Measurements from ENCODE around the gene SMIM5. TPM values are rescaled to one million over a fixed set of nuclear protein-coding genes. Genes with fewer than 3 reads are reported as not detected.

SMIM5 gene
- total RNA-seq, 1 experiment from 2014 or later, result 0.24 TPM

GRCh38 chr17:75683583-75683982 is 50.3 kb downstream of the SMIM5 start:
- Histone ChIP-seq H2BK20ac (ENCODE audit: low read depth, low read length, poor library complexity, severe bottlenecking) (no peak overlapping the region), H3K9me3 (ENCODE audit: control insufficient read depth, low read depth, low read length) (no peaks in the 10 kb centered on the region), H3K27me3 (ENCODE audit: insufficient read depth, low read length) (no peaks in the 10 kb centered on the region), H3K27ac (ENCODE audit: insufficient read length, low read depth, low read length) (no peak overlapping the region), H3K14ac (ENCODE audit: insufficient read depth, low read length) (no peak overlapping the region), H2BK120ac (ENCODE audit: low read depth, low read length, poor library complexity, severe bottlenecking) (no peak overlapping the region), H4K91ac (ENCODE audit: insufficient read length, low read depth, low read length) (no peak overlapping the region), H4K20me1 (ENCODE audit: control insufficient read depth, insufficient read depth, insufficient read length) (no peaks in the 10 kb centered on the region), H3K18ac (ENCODE audit: insufficient read length, low read depth, low read length) (no peak overlapping the region), H3T11ph (ENCODE audit: low read length) (no peak overlapping the region), H3K56ac (ENCODE audit: insufficient read length, low read depth, low read length) (no peak overlapping the region), H4K8ac (replicated peaks; ENCODE audit: insufficient read length, low read depth, low read length) (no peak overlapping the region), H3K23ac (ENCODE audit: insufficient read length, low read depth, low read length) (no peak overlapping the region), H3K79me2 (ENCODE audit: insufficient read depth, low read length) (peaks cover 1% of the 10 kb centered on the region; the same call in 1 of the 2 replicates), H3K4me1 (ENCODE audit: insufficient read depth, low read length) (no peaks in the 10 kb centered on the region), H2BK5ac (ENCODE audit: insufficient read length, low read length) (no peak overlapping the region), H3K79me1 (ENCODE audit: insufficient read depth, low read depth, low read length, poor library complexity, severe bottlenecking) (peaks cover 2% of the 10 kb centered on the region), H3K4me2 (ENCODE audit: insufficient read depth, insufficient read length, low read length) (no peak overlapping the region), H2AFZ (ENCODE audit: low read length) (no peak overlapping the region), H3K23me2 (ENCODE audit: insufficient read length, low read depth, low read length, poor library complexity, severe bottlenecking) (no peaks in the 10 kb centered on the region), H3K4ac (ENCODE audit: low read depth, low read length) (no peak overlapping the region), H2AK5ac (ENCODE audit: insufficient read length, low read length) (no peak overlapping the region), H2BK15ac (ENCODE audit: low read depth, low read length) (no peak overlapping the region), H3K9ac (ENCODE audit: extremely low read depth, insufficient read length, low read length) (no peak overlapping the region), H2BK12ac (ENCODE audit: insufficient read length, low read depth, low read length) (no peak overlapping the region), H4K5ac (ENCODE audit: insufficient read length, low read depth, low read length) (no peak overlapping the region)
- H3K27ac Mint-ChIP-seq, result peak overlapping the region in 2 of 3 experiments; percentile 76 to 83; a peak in 3 of 7 replicates
- peaks cover 5 to 9% of the 10 kb centered on the region in 2 experiments for H3K4me1 Mint-ChIP-seq
- DNase-seq, result no peak
- peaks cover 2 to 25% (median 17%) of the 10 kb centered on the region in 3 experiments; a peak in 6 of 7 replicates for H3K36me3 Mint-ChIP-seq (ENCODE audit: insufficient read depth in 1 of 3, low read depth in 3 of 3)
- no peaks in the 10 kb centered on the region for H3K9me3 Mint-ChIP-seq
- H3K4me3 Mint-ChIP-seq, result no peak overlapping the region
- no peak for TF ChIP-seq CTCF (conservative IDR thresholded peaks at IDR 0.05)
- no peaks in the 10 kb centered on the region for H3K27me3 Mint-ChIP-seq (ENCODE audit: low read depth)
- WGBS (ENCODE audit: extremely low coverage, insufficient read length, low lambda C conversion rate), result no CpG with 5 or more reads among the region's 4 CpGs

All from H9 (cell line).